ENCODE results near the gene PAK5.
A peak's percentile ranks its signal among the peaks of the same experiment; 100 is the strongest.
"Not testable (repeated sequence)": the region's sequence is repeated elsewhere in the genome, so short reads cannot be mapped to it uniquely, and the experiment has no call there.

Gene PAK5

DNA sequence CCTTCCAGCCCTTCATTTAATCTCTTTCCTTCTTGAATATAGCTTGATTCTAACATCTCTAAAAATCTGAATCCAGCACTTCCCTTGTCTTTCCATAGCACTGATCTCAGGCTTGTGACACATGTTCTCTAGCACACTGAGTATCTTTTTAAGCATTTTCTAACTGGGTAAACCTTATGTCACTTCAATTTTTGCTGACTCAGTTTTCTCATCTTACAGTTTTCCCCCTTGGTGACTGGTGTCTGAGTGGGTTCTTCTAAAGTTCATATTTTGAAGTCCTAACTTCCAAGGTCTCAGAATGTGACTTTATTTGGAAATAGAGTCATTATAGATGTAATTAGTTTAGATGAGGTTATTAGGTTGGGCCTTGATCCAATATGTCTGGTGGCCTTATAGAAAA, 153.9 kb downstream of the PAK5 start:
- DNase-seq (ENCODE audit: low spot score), result no peak

DNA sequence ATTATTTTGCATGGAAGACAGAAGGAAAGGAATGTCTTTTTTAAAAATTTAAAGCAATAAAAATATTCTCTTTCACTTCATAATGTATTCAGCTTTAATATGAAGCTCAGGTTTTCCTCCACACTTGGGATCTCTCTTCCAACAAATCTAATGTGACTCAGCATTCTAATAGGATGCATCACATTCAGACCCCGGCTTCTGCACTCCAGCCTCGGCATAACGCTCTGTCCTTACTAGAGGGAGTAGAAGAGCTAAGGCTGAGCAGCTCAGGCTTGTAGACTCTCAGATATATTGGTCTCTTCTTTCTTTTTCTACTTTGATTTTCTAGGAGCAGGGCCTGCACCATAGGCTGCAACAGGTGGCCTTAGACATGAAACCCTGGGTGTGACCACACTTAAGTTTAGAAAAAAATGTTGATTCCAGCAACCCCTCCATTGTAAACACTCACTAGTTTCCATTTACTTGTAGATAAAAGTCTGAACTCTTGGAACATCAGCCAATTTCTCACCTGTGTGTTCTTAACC, 161.7 kb downstream of the PAK5 start:
- no peak for DNase-seq (ENCODE audit: low spot score)

DNA sequence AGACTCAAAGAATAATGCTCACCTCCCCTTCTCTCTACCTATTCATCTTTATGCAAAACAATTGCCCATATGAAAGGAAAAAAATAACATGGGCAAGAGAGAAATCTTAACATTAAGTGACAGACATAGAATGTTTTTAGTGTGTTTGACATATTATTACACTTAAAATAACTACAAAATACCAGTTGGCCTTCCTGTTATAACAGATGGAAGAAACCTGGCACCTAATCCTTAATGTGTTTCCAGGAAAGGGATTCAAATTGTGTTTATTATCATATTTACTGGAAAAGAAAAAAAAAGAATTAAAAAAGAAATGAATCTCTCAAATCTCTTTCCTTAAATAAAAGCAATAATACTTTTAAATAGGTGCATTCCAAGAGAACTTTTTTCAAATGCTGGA, 165.9 kb downstream of the PAK5 start:
- peak; percentile 78 for DNase-seq (ENCODE audit: low spot score)

DNA sequence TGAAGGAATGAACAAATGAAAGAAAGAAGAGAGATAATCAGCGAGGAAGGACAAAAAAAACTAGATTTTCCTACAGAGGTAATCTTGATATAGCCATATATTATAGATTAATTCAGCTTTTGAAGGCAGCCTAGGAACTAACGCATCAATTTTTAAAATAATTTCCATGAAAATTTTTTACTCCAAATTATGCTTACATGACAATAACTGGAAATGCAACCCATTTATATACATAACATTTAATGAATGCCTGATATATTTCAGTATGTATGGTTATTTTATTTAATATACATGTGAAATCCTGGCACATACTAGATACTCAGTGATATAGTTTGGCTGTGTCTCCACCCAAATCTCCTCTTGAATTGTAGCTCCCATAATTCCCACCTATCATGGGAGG, 166.8 kb downstream of the PAK5 start:
- no peak for DNase-seq (ENCODE audit: low spot score)

DNA sequence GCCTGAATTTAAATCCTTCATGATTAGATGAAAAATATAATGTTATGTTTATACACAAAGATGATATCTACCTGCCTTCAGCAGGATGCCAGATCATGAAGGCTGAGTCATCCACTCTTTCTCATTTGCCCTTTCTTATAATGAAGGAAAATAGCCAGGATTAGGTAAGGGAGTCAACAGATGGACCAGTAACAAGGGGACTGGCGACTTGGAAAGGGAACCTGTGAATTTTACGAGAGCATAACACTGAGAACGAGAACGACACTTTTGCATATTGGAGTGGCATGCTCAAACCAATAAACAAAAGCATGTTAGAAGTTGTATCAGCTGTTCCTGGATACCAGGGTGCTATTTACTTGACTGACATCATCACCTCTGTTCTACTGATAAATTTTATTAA, 170.5 kb downstream of the PAK5 start:
- peak; percentile 92 for DNase-seq (ENCODE audit: low spot score)

DNA sequence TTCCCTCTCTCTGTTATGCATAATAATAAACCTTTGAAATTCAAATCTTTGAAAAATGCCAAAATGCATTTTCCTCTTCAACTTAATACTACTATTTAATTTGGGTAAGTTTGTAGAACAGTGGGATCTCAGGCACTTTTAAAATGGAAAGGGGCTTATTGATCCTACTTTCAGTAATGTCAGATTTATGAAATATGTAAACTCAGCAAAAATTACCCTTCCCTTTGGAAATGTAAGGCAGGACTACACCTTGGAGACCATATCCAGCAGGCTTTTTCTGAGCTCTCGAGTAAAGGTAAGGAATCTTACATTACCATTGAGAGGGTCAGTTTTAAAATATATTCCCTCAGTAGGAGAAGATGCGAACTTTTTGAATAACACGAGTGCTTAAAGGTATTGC, 175.5 kb downstream of the PAK5 start:
- no peak for DNase-seq (ENCODE audit: low spot score)

DNA sequence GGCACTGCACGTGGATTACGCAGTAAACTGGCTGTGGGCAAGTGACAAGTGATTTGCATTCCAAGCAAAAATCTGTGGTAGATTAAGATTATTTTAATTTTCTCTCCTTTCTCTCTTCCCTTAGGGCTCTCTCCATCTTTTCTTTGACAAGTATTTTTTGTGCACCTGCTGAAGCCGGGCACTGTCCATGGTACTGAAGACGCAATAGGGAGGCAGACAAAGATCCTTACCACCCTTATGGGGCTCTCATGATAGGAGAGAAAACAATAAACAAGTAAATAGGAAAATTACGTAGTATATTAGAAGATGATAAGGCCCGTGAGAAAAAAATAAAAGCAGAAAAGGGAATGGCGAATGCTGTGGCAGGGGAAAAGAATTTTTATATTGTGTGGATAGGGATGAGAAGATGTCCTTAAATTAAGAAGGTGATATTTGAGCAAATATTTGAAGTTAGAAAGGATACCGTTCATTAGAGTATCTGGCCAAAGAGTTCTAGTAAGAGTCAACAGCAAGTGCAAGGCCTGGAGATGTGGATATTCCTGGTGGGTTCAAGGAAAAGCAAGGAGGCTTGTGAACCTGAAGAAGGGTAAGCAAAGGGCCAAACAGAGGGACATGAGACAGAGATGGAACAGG, 178.5 kb downstream of the PAK5 start:
- DNase-seq (ENCODE audit: low spot score), result no peak

DNA sequence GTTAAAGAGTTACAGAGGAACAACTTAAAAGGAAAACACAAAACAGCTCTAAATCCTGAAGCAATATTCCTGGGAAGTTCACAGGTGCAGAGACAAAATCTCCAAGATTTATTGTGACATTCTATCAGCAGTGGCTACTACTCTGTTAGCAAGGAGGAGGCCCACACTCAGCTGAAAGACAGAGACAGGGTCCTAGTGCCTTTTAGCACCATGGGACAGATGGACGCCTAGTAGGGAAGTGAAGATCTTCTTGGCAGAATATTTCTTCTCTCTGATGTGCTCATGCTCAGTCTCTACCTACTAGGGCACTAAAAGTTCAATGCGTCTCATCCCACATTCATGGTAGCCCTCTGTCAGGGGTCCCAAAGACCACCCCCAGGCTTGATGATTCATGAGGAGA, 191.1 kb downstream of the PAK5 start:
- peak; percentile 77 for DNase-seq (ENCODE audit: low spot score)

DNA sequence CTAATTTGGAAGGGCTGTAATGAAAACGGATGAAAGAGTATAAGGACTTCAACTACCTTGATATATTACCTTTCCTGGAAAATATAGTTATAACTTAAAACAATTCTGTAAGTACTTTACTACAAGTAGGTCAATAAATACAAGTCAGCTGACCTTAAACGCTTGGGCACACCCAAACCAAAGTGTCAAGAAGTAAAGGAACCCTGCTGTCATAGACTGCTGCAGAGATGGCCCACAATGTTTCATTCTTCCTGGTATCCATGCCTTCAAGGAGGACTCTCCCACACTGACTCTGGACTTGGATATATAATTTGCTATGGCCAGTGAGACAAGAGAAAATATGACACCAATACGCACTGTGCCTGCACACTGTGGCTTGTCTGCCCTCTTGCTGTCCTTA, 192.5 kb downstream of the PAK5 start:
- no peak for DNase-seq (ENCODE audit: low spot score)

DNA sequence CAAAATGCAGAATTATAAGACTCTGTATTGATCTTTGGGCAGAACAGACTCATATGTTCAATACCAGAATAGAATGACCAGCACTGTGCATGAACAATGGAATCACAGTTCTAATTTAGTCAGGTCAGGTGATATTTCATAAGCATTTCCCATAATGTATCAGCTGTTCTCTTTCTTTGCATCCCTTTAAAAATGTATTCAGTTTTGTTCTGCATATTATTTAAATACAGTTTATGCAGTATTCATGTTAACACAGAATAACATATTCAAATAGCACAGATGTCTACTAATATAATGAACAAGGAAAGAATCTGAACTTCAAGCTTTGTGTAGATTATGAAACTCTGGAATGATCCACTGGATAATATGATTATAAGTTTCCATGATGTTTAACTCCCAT, 196.0 kb downstream of the PAK5 start:
- no peak for DNase-seq (ENCODE audit: low spot score)

DNA sequence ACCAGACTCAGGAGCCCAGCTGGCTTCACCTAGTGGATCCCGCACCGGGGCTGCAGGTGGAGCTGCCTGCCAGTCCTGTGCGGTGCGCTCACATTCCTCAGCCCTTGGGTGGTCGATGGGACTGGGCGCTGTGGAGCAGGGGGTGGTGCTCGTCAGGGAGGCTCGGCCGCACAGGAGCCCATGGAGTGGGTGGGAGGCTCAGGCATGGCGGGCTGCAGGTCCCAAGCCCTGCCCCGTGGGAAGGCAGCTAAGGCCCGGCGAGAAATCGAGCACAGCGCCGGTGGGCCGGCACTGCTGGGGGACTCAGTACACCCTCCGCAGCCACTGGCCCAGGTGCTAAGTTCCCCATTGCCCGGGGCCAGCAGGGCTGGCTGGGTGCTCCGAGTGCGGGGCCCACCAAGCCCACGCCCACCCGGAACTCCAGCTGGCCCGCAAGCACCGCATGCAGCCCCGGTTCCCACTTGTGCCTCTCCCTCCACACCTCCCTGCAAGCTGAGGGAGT, 197.3 kb downstream of the PAK5 start:
- not testable (repeated sequence) for DNase-seq (ENCODE audit: low spot score)

DNA sequence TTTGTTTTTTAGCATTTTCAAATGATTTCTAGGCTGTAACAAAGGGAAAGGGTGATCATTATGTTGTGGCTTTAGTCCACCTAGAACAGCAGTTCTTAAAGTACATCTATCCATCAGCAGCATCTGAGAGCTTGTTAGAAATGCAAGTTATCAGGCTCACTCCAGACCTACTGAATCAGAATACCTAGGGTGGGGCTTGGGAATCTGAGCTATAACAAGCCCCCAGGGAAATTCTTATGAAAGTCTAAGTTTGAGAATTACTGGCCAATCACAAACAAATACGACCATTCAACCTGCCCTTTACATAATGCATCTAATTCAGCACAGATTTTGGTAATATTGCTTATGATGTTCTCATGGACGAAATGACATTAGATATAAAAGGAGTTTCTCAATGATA, 201.0 kb downstream of the PAK5 start:
- no peak for DNase-seq (ENCODE audit: low spot score)

DNA sequence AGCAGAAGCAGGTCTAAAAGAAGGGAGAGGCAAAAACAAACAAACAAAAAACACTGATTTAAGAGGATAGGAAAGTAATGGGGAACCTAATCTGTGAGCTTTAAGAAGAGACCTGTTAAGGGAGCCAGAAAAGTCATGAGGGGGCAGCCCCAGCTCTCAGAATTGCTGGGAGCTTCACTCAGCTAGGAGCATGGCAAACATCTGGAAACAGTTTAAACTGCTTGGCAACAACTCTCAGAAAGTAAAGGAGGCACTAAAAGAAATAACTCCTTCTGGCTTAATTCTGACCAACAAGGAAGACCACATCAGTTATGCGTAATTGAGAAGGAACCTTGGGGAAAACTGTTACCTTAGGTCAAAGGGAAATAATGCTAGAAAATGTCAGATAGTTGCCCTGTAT, 203.1 kb downstream of the PAK5 start:
- DNase-seq (ENCODE audit: low spot score), result no peak

DNA sequence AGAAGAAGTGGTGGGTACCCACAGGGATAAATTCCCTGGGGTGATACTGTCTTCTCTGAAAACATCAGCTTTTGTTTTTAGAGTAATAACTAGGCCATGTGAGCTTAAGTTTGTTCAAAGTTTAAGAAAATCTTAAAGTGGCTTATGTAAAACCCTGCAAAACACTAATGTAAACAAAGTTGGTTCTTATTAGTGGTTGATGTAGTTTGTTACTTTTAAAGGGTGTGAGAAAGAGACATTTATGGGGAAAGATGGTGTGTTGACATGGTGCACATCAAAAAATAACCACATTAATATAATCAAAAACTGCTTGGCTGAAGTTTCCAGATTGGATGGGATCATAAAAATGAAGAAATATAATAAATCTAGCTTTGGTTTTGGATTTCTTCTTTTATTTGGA, 204.5 kb downstream of the PAK5 start:
- no peak for DNase-seq (ENCODE audit: low spot score)

DNA sequence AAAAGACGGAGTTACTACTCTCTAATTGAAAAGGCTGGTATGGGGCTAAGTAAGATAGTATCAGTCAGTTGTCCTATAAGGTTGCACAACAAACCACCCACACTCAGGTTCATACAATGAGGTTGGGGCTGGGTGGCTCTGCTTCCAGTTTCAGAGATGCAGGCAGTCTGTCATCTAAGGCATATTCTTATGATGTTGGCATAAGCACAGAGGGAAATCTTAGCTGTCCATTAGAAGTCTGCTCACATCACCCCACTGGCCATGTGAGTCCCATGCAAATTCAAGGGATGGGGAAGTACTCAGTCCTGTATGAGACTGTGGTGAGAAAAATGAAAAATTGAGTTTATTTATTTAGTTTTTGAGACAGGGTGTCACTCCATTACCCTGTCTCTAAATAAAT, 205.9 kb downstream of the PAK5 start:
- DNase-seq (ENCODE audit: low spot score), result no peak

DNA sequence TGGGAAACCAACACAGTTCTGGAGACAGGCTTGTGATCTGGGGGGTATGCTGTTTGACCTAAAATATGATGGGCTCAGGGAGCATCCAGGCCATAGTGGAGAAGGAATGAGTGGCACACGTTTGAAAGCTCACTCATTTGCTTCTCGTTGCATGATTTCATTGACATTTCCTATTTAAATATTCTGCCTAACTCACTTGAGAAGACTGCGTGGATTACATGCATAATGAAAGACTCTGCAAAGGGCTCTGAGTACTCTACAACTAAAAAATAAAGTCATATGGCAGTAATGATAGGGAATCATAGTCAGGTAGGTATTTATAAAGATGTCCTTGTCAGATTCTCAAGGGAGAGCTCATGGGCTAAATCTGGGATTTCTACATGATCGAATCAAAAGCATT, 206.6 kb downstream of the PAK5 start:
- no peak for DNase-seq (ENCODE audit: low spot score)

DNA sequence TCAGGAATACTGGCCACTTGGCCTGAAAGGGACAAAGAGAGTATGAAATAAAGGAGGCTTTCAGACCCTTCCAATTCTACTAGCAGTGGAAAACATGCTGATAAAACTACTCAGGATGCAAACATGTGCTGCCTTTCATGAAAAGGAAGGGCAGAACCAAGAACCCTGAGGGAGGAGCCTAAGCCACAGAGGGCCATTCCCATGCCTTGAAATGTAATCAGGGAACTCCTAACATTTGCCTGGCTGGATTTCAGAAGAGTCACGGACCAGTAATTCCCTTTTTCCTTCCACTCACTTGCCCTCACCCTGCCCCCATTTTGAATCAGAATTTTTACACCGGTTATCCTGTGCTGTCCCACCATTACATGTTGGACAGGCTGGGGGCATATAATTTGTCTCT, 208.3 kb downstream of the PAK5 start:
- DNase-seq (ENCODE audit: low spot score), result no peak

DNA sequence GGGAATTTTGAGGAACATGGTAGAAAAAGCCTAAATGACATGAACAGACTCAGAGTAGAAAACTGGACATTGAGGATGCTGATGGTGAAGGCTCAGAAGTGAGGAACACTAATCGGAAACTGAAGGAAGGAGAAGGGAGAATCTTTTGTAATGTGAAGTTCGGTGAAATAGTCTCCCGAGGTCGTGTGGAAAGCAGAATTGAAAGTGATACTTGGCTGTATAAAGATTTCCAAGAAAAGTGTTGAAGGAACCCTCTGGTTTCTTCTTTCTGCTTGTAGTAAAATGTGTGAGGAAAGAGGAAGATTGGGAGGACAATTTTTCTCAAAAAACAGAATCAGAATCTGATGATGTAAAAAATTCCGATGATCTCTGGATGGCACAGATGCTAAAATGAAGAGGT, 209.0 kb downstream of the PAK5 start:
- DNase-seq (ENCODE audit: low spot score), result no peak

DNA sequence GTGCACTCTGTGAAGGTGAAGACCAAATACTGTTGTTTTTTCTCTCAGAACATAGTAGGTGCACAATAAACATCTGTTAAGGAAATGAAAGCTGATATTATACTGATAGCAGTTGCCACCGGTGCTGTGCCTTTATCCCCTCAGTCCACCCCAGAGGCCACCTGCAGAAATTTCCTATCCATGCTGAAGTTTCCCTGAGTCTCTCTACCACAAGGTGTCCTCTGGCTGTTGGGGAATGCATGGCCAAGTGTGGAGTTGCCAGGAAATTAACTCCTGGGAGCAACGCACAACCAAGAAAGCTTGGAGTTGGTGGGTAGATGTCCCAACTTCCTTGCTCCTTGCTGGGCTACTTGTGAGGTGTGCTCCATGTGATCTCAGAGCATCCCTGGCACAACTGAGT, 210.3 kb downstream of the PAK5 start:
- no peak for DNase-seq (ENCODE audit: low spot score)

DNA sequence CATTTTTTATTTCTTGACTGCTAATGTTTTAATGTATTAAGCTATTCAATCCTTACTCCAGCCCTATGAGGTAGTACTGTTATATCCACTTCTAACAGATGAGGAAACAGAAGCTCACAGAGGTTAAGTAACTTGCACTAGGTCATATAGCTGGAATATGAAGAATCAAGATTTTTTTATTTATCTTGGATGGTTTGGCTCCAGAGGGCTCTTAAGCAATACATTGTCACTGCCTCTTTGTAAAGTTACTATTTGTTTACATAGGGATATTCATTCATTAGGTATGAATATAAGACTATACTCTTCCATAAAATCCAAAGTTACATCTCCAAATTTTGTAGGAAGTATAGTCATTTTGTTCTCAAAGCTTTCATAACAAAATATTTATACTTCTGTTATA, 210.7 kb downstream of the PAK5 start:
- DNase-seq (ENCODE audit: low spot score), result no peak

DNA sequence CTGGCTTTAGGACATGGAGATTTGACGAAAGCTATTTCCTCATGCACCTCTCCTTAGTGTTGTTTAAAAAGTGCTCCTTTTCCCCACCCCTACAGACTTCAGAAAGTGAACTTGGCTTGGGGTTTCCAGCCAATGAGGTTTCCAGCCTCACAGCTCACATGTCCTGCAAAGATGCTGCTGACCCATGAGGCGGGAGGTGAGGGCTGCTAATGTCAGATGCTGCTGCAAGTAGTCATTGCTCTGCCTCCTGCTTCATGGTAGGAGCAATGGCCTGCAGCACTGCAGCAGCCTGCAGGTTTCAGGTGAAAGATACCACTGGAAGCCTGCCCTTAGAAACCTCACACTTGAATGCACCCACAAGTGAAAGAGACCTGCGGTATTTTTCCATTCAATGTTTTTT, 211.7 kb downstream of the PAK5 start:
- DNase-seq (ENCODE audit: low spot score), result peak; percentile 70

DNA sequence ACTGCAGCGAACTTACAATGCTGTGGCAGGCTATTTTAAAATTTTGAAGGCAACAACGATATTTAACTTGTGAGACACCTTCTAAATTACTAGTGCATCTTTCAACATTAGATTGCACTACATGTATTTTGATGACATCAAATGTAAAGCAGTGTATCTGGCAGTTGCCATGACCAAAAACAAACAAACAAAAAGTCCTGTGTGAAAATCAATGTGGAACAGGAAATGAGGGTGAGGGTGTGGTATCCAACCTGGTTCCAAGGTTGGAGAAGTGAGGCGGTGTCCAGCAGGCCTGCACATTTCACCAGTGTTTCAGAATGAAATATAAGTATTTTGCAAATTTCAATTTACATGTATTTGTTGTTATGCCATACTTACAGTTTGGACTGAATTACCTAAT, 212.5 kb downstream of the PAK5 start:
- no peak for DNase-seq (ENCODE audit: low spot score)

DNA sequence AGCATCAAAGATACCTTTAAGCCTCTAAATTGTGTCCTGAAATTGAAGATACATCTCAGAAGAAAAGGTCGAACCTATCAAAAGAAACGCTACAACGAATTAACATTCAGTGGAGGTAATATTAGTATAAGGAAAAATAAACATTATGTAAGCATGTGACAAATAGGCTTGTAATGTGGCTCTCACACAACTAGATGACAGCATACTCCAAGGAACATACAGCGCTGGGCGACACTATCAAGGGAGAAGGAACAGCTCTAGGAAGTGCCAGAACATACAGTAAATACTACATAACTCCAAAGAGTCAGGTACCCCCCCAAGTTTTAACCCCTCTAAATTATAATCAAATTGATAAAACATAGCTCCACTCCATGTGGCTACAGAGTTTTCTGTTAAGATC, 220.9 kb downstream of the PAK5 start:
- DNase-seq (ENCODE audit: low spot score), result peak; percentile 91

DNA sequence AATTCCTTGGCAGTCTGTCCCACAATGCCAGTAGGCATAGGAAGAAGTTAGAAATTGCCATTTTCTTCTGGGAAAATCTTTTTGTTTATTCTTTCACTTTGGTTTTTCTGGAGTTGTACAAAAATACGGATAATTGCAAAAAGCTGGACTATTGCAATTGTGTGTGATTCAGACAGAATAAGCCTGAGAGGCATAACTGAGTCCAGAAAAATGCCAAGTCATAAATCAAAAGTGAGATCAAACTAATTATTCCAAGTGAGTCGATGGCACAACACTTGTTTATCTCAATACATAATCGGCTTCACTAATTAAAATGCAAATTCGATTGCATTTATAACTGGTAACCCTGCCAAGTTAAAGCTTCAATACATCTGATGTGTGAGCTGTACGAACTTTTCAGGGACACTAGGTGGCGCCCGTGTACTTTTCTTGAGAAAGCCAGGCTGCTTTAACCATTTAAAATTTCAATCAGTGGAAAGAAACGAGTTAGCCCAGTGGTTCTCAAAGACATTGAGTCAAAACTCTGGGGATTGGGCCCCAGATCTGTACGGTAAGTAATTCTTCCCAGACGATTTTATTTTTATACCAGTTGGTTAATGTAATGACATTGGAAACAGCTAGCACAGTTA, 221.9 kb downstream of the PAK5 start:
- peak; percentile 87 for DNase-seq (ENCODE audit: low spot score)

Data from cerebellar cortex (tissue), 1 donor.